Neural progenitor cell (in vitro differentiated cells): Measurements from ENCODE around the gene ERGIC1. TPM values are rescaled to one million over a fixed set of nuclear protein-coding genes. Genes with fewer than 3 reads are reported as not detected.

Source experiments
- DNase-seq: peaks from one replicate; pipeline ENCODE4 v3.0.0-alpha.2; 2016; ENCODE audit warnings: low spot score
- H2AFZ ChIP-seq: fragments of 200-600 bp; sonication (generic); replicated peaks from 2 replicates; pipeline ENCODE4 v1.6.1; 2016; ENCODE audit warnings: antibody characterized with exemption
- H3F3A ChIP-seq: fragments of 200-600 bp; sonication (generic); 2 replicates; pipeline ENCODE4 v1.6.1; 2016; ENCODE audit warnings: antibody characterized with exemption, low read depth
- H3K27ac ChIP-seq: fragments of 200-600 bp; sonication (generic); 2 replicates; pipeline ENCODE4 v1.5.1; 2016; ENCODE audit warnings: mild to moderate bottlenecking
- H3K27me3 ChIP-seq: fragments of 200-600 bp; sonication (generic); 2 replicates; pipeline ENCODE4 v1.6.1; 2016; ENCODE audit warnings: mild to moderate bottlenecking, moderate library complexity
- H3K36me3 ChIP-seq: fragments of 200-600 bp; sonication (generic); 2 replicates; pipeline ENCODE4 v1.5.1; 2016
- H3K4me1 ChIP-seq: fragments of 200-600 bp; sonication (generic); 2 replicates; pipeline ENCODE4 v1.6.1; 2016; ENCODE audit warnings: mixed run types
- H3K4me2 ChIP-seq: fragments of 200-600 bp; sonication (generic); 2 replicates; pipeline ENCODE4 v1.6.1; 2016
- H3K4me3 ChIP-seq: fragments of 200-600 bp; sonication (generic); 2 replicates; pipeline ENCODE4 v1.5.1; 2016
- H3K79me2 ChIP-seq: fragments of 200-600 bp; sonication (generic); 2 replicates; pipeline ENCODE4 v1.6.1; 2016; ENCODE audit warnings: low read depth
- H3K9ac ChIP-seq: fragments of 200-600 bp; sonication (generic); 2 replicates; pipeline ENCODE4 v1.6.1; 2016
- H3K9me3 ChIP-seq: fragments of 200-600 bp; sonication (generic); 2 replicates; pipeline ENCODE4 v1.5.1; 2016; ENCODE audit warnings: low read depth
- H4K20me1 ChIP-seq: fragments of 200-600 bp; sonication (generic); 2 replicates; pipeline ENCODE4 v1.6.1; 2016; ENCODE audit warnings: low read depth
- H3K27ac Mint-ChIP-seq: 3 replicates; pipeline ENCODE4 v1.8.0; 2021; ENCODE audit warnings: mixed read lengths
- H3K27me3 Mint-ChIP-seq: 2 replicates; pipeline ENCODE4 v1.8.0; 2022; ENCODE audit warnings: low read depth, mild to moderate bottlenecking, inconsistent platforms, moderate library complexity, mixed read lengths; ENCODE audit not compliant: insufficient read depth
- H3K36me3 Mint-ChIP-seq: 3 replicates; pipeline ENCODE4 v1.8.0; 2021; ENCODE audit warnings: mixed read lengths
- H3K4me1 Mint-ChIP-seq: 3 replicates; pipeline ENCODE4 v1.8.0; 2021; ENCODE audit warnings: mixed read lengths
- H3K4me3 Mint-ChIP-seq: 3 replicates; pipeline ENCODE4 v1.8.0; 2021; ENCODE audit warnings: mild to moderate bottlenecking, moderate library complexity, mixed read lengths
- H3K9me3 Mint-ChIP-seq: 3 replicates; pipeline ENCODE4 v1.8.0; 2020; ENCODE audit warnings: mixed read lengths
- CTCF ChIP-seq: fragments of 200-600 bp; sonication (generic); IDR thresholded peaks from 2 replicates; pipeline ENCODE4 v1.5.1; 2017; ENCODE audit warnings: antibody characterized with exemption, mild to moderate bottlenecking
- EZH2 ChIP-seq: fragments of 200-600 bp; sonication (generic); IDR thresholded peaks from 2 replicates; pipeline ENCODE4 v1.6.1; 2017; ENCODE audit warnings: antibody characterized with exemption, mild to moderate bottlenecking, moderate library complexity
- EZH2phosphoT487 ChIP-seq: fragments of 200-600 bp; sonication (generic); IDR thresholded peaks from 2 replicates; pipeline ENCODE4 v1.6.1; 2017; ENCODE audit warnings: antibody characterized with exemption
- total RNA-seq: library from RNA; depleted of rRNA; stranded (reverse); fragments of >200 nt; gene quantifications from 2 replicates; pipeline ENCODE4 v1.2.3, GENCODE V29; 2015; ENCODE audit warnings: low replicate concordance

The ERGIC1 gene
- total RNA-seq, 1 donor from 2014 or later = 28.7 TPM

GRCh38 chr5:172919525-172920446 is 85.7 kb downstream of the ERGIC1 start:
- H3K4me1 Mint-ChIP-seq = peaks cover 10% of the 10 kb centered on the region
- no peaks in the 10 kb centered on the region for H4K20me1 ChIP-seq
- DNase-seq = no peak
- peaks cover 15% of the 10 kb centered on the region for H3K36me3 Mint-ChIP-seq
- H3K27ac ChIP-seq = no peak overlapping the region
- no peak overlapping the region for H3K4me3 Mint-ChIP-seq
- H3K9ac ChIP-seq = no peak overlapping the region
- no peaks in the 10 kb centered on the region for H3K27me3 ChIP-seq
- no peaks in the 10 kb centered on the region for H3K9me3 ChIP-seq
- H3K4me1 ChIP-seq = no peaks in the 10 kb centered on the region
- TF ChIP-seq EZH2 (no peak), CTCF (no peak), EZH2phosphoT487 (no peak)
- no peak overlapping the region for H3K4me3 ChIP-seq
- H3K79me2 ChIP-seq = no peaks in the 10 kb centered on the region
- no peak overlapping the region for H2AFZ ChIP-seq
- no peak overlapping the region for H3K4me2 ChIP-seq
- H3K9me3 Mint-ChIP-seq = no peaks in the 10 kb centered on the region
- peaks cover 7% of the 10 kb centered on the region for H3K27me3 Mint-ChIP-seq
- H3F3A ChIP-seq = no peaks in the 10 kb centered on the region
- H3K27ac Mint-ChIP-seq = no peak overlapping the region
- no peaks in the 10 kb centered on the region for H3K36me3 ChIP-seq

GRCh38 chr5:172920447-172920849 is 86.4 kb downstream of the ERGIC1 start:
- Histone ChIP-seq H3K4me3 (no peak overlapping the region), H2AFZ (no peak overlapping the region), H3K9me3 (no peaks in the 10 kb centered on the region), H4K20me1 (no peaks in the 10 kb centered on the region), H3K4me1 (no peaks in the 10 kb centered on the region), H3K9ac (no peak overlapping the region), H3F3A (no peaks in the 10 kb centered on the region), H3K79me2 (no peaks in the 10 kb centered on the region), H3K4me2 (no peak overlapping the region), H3K27me3 (no peaks in the 10 kb centered on the region), H3K36me3 (no peaks in the 10 kb centered on the region), H3K27ac (no peak overlapping the region)
- Mint-ChIP-seq H3K4me3 (no peak overlapping the region), H3K9me3 (no peaks in the 10 kb centered on the region), H3K36me3 (peaks cover 15% of the 10 kb centered on the region), H3K27me3 (peaks cover 7% of the 10 kb centered on the region), H3K4me1 (peaks cover 10% of the 10 kb centered on the region), H3K27ac (no peak overlapping the region)
- DNase-seq = no peak
- TF ChIP-seq CTCF (no peak), EZH2phosphoT487 (no peak), EZH2 (no peak)

GRCh38 chr5:172920995-172921394 is 86.9 kb downstream of the ERGIC1 start:
- H3K4me3 ChIP-seq = no peak overlapping the region
- no peaks in the 10 kb centered on the region for H3K4me1 ChIP-seq
- H4K20me1 ChIP-seq = no peaks in the 10 kb centered on the region
- Mint-ChIP-seq H3K27ac (no peak overlapping the region), H3K9me3 (no peaks in the 10 kb centered on the region), H3K4me1 (peaks cover 10% of the 10 kb centered on the region), H3K36me3 (peaks cover 11% of the 10 kb centered on the region), H3K4me3 (no peak overlapping the region), H3K27me3 (peaks cover 7% of the 10 kb centered on the region)
- H3K79me2 ChIP-seq = no peaks in the 10 kb centered on the region
- H3K9me3 ChIP-seq = no peaks in the 10 kb centered on the region
- H3K27me3 ChIP-seq = no peaks in the 10 kb centered on the region
- no peaks in the 10 kb centered on the region for H3K36me3 ChIP-seq
- no peaks in the 10 kb centered on the region for H3F3A ChIP-seq
- H3K4me2 ChIP-seq = no peak overlapping the region
- H2AFZ ChIP-seq = no peak overlapping the region
- no peak overlapping the region for H3K9ac ChIP-seq
- DNase-seq = no peak
- no peak for TF ChIP-seq EZH2phosphoT487
- no peak for TF ChIP-seq EZH2
- no peak for TF ChIP-seq CTCF
- no peak overlapping the region for H3K27ac ChIP-seq
